Measurements from ENCODE around the gene PRH1. TPM values are rescaled to one million over a fixed set of nuclear protein-coding genes. Genes with fewer than 3 reads are reported as not detected.

The PRH1 gene
- total RNA-seq (2014; rRNA removed; shearing (Covaris generic)): 8.3 and 19.0 TPM in 2 replicates
- polyA plus RNA-seq (2016; fragmentation: Nextera tagmentation; extraction: Ambion mirVana): 34.2 and 42.9 TPM in 2 replicates
- long read RNA-seq, partial matches to known transcripts: 0 of 2 reads
- long read RNA-seq, other reads (novel, unspliced or antisense): 2 of 2 reads

- Histone ChIP-seq H3K27ac (ENCODE audit: low read depth) (no peak within 1 kb of the TSS), H2AFZ (no peak within 1 kb of the TSS), H3K4me1 (ENCODE audit: insufficient read depth) (no peaks in the 10 kb centered on the region), H3K4me3 (no peak within 1 kb of the TSS), H4K20me1 (replicated peaks; ENCODE audit: insufficient read depth) (no peaks in the 10 kb centered on the region), H3K9me2 (ENCODE audit: insufficient read depth) (no peaks in the 10 kb centered on the region), H3K79me2 (replicated peaks; ENCODE audit: insufficient read depth) (no peaks in the 10 kb centered on the region), H3K27me3 (ENCODE audit: insufficient read depth) (no peaks in the 10 kb centered on the region), H3K4me2 (no peak within 1 kb of the TSS), H3F3A (replicated peaks; ENCODE audit: low read depth) (no peaks in the 10 kb centered on the region), H3K36me3 (ENCODE audit: insufficient read depth) (no peaks in the 10 kb centered on the region)
- DNase-seq (ENCODE audit: low spot score): no peak
- H3K27ac Mint-ChIP-seq: no peak within 1 kb of the TSS
- TF ChIP-seq ZNF331 (CRISPR knock-in tag; IDR thresholded peaks at IDR 0.05; ENCODE audit: low read depth) (no peak), REST (IDR thresholded peaks at IDR 0.05; ENCODE audit: unreplicated experiment) (no peak), ZNF462 (CRISPR knock-in tag; IDR thresholded peaks at IDR 0.05) (no peak), ZNF114 (CRISPR knock-in tag; IDR thresholded peaks at IDR 0.05) (no peak), CTCF (conservative IDR thresholded peaks at IDR 0.05; ENCODE audit: low read depth in 2 of 2) (no peak), STAT1 (IDR thresholded peaks at IDR 0.05; ENCODE audit: unreplicated experiment) (no peak), ETS1 (IDR thresholded peaks at IDR 0.05) (no peak)
- H3K4me3 Mint-ChIP-seq: no peak within 1 kb of the TSS
- no peaks in the 10 kb centered on the region for H3K9me3 Mint-ChIP-seq
- no peak for ATAC-seq
- H3K27me3 Mint-ChIP-seq (ENCODE audit: insufficient read depth, low read depth, poor library complexity): no peaks in the 10 kb centered on the region
- no peaks in the 10 kb centered on the region for H3K36me3 Mint-ChIP-seq (ENCODE audit: low read depth)
- H3K4me1 Mint-ChIP-seq: peaks cover 2% of the 10 kb centered on the region; the same call in 2 of the 3 replicates
Observed at GRCh38 chr12:10884086-10884725, at the start of gene PRH1. TSS of gene PRH1 (minus strand) at chr12:10884255. CDS start at chr12:10884217, 38 bp downstream.

Measured in GM23338 (cell line).